DOHH2 (cell line): ENCODE measurements around the gene KIF21A.

Source experiments
- EZH2phosphoT487 ChIP-seq: fragments of 200-600 bp; sonication (generic); IDR thresholded peaks from 2 replicates; pipeline ENCODE4 v1.6.1; 2017; ENCODE audit warnings: borderline replicate concordance, mild to moderate bottlenecking, antibody characterized with exemption, low read length, moderate library complexity, mixed read lengths
- TF ChIP-seq, protein P1 (sequence below): fragments of 200-600 bp; sonication (generic); IDR thresholded peaks from one replicate; pipeline ENCODE4 v1.5.1; 2014; ENCODE audit warnings: antibody characterized with exemption, mild to moderate bottlenecking, low read depth, low read length; ENCODE audit not compliant: poor library complexity, severe bottlenecking

DNA sequence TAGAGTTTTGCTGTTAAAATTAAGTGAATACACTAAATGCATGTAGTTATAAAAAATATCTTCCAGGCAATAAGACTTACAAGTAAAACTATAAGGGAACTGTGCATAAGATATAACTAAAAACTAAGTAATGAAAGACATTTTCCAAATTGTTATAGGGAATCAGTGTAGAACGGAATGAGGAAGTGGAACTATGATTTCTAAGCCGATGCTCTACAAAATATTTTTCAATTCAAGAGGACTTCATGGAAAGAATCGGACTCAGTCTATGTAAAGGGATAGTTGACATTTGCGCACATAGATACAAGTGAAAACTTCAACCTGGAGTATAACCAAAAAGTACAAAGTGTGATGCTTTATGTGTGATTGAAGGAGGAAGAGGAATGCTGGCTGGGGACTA, 40.1 kb upstream of the KIF21A start:
- TF ChIP-seq, protein P1, sequence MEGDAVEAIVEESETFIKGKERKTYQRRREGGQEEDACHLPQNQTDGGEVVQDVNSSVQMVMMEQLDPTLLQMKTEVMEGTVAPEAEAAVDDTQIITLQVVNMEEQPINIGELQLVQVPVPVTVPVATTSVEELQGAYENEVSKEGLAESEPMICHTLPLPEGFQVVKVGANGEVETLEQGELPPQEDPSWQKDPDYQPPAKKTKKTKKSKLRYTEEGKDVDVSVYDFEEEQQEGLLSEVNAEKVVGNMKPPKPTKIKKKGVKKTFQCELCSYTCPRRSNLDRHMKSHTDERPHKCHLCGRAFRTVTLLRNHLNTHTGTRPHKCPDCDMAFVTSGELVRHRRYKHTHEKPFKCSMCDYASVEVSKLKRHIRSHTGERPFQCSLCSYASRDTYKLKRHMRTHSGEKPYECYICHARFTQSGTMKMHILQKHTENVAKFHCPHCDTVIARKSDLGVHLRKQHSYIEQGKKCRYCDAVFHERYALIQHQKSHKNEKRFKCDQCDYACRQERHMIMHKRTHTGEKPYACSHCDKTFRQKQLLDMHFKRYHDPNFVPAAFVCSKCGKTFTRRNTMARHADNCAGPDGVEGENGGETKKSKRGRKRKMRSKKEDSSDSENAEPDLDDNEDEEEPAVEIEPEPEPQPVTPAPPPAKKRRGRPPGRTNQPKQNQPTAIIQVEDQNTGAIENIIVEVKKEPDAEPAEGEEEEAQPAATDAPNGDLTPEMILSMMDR, result no peak
- TF ChIP-seq EZH2phosphoT487, result no peak
